SHP77 treated with DMSO at 0.1 percent for 48 hours (cell line): ENCODE results near the gene SPI1.

Source experiments
- DNase-seq: peaks from one replicate; lab custom pipeline; 2025; lab: John Stamatoyannopoulos, UW

Gene SPI1

GRCh38 chr11:47378010-47378835 lies at the start of gene SPI1:
SPI1 (minus strand) TSS chr11:47378547; CDS start chr11:47378353, 194 bp downstream.
- no peak for DNase-seq

DNA sequence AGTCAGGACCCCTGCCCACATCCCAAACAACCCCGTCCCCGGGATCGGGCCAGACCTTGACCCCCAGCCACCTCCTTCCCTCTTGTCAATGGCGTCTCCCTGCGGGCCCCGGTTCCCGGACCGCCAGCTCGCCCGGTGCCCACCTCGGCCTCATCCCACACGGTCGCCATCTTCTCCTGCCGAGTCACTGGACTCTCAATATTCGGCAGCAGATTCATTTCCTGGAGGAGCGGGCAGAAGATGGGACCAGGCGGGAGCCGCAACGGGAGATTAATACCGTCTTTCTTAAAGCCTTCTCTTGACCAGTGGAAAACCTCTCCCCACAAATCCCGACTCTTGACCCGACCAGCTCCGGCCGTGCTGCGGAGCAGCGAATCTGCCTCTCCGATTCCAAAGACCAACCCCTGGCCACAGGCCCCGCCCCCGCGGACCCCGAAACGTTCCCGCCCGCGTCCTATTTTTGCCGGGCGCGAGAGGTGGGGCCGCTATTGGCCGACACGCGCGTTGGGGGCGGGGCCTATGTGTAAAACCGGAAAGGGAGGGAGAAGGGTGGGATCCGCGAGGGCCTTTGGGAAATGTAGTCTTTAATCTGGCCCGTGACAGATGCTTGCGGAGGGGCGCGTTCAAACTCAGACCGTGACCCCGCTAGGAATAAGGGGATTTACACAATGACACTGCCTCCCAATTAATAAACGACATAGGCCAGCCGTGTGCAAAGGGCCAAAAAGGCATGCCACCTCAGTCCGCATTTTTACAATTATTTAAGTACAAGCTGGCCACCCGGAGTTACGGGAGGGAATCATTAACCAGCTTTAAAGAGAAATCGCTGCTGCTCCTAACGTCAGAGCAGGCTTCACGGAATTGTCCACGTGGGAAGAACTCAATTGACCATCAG lies 48.0 kb upstream of the SPI1 start, which contains the start of gene PSMC3:
Gene PSMC3 (minus strand): TSS at position 378 of the 895 bp plus-strand sequence. CDS start 160 bp downstream, at position 218.
- DNase-seq, result peak; percentile 92

DNA sequence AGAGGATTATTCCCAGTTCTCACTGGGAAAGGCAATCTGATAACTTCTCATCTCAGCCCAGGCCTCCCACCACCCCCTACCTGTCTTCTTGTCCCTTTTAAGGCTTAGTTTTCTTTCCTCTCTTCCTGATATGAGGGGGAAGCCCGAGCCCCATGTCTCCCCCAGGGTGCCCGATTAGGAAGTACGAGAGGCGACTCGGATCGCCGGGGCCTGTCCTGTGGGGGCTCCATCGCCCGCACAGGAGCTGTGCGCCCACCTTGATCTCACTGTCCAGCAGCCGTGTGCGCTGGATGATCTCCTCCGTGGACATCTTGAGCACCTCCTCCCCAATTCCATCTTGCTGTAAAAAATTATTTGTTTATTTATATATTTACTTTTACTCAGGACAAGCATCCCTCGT lies 47.3 kb upstream of the SPI1 start:
- no peak for DNase-seq

- no peak for DNase-seq
Observed at GRCh38 chr11:47418454-47419259, 40.3 kb upstream of the SPI1 start.

DNA sequence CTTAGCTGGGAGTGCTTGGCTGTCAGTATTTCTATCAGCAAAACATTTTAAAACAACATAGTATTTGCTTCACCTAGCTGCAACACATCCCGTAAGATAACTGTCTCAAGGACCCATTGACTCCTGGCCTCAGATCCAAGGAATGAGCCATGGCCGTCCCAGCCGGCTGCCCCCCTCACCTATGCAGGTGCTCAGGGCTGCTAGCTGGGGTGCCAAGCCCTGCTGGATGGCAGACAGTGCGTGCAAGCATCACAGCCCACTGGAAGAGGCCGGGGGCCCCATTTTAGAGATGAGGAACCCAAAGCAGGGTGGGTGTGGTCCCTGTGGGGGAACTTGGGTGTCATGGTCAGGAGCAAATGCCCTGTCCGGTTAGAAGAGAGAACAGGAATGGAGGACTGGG lies 39.4 kb upstream of the SPI1 start:
- DNase-seq, result no peak

DNA sequence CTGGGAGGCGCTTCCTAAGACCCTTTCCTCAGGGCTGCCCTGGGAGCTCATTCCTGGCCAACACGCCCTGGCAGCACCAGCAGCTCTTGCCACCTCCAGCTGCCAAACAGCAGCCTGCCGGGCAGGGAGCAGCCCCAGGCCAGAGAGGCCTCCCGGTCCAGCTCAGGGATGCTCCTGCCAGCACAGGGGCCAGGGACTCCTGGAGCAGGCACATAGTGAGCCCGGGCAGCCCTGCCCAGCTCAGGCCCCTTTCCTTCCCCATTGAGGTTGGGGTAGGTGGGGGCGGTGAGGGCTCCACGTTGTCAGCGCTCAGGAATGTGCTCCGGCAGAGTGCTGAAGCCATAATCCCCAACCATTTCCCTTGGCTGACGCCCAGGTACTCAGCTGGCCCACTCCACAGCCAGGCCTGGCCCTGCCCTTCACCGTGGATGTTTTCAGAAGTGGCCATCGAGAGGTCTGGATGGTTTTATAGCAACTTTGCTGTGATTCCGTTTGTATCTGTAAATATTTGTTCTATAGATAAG lies 37.7 kb upstream of the SPI1 start:
- no peak for DNase-seq

GRCh38 chr11:47415091-47415854 lies 36.9 kb upstream of the SPI1 start:
- no peak for DNase-seq

DNA sequence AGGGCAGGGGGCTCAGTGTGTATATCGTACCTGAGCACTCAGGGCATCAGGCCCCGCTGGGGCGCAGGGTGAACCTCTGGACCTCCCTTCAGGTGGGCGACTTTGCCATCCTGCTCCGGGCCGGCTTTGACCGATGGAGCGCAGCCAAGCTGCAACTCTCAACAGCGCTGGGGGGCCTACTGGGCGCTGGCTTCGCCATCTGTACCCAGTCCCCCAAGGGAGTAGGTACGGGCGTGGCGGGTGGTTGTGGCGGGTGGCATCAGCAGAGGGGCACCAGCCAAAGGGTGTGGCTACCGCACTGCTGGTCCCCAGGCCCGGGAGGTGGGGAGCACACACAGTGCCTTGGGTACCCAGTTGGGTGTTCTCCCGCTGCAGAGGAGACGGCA lies 36.3 kb upstream of the SPI1 start:
- DNase-seq, result no peak

- DNase-seq, result no peak
Observed at GRCh38 chr11:47413908-47414684, 35.7 kb upstream of the SPI1 start.

DNA sequence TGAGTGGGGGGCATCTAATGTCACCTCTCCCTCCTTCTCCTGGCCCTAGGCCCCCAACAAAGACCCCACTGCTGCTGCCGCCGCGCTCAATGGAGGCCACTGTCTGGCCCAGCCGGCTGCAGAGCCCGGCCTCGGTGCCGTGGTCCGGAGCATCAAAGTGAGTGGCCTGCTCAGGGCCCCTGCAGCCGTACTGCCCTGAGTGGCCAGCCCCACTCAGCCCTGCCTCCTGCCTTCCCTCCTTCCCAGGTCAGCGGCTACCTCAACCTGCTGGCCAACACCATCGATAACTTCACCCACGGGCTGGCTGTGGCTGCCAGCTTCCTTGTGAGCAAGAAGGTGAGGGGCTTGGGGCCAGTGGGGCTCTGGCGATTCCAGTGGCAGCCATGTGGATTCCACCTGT lies 35.0 kb upstream of the SPI1 start:
- no peak for DNase-seq

DNA sequence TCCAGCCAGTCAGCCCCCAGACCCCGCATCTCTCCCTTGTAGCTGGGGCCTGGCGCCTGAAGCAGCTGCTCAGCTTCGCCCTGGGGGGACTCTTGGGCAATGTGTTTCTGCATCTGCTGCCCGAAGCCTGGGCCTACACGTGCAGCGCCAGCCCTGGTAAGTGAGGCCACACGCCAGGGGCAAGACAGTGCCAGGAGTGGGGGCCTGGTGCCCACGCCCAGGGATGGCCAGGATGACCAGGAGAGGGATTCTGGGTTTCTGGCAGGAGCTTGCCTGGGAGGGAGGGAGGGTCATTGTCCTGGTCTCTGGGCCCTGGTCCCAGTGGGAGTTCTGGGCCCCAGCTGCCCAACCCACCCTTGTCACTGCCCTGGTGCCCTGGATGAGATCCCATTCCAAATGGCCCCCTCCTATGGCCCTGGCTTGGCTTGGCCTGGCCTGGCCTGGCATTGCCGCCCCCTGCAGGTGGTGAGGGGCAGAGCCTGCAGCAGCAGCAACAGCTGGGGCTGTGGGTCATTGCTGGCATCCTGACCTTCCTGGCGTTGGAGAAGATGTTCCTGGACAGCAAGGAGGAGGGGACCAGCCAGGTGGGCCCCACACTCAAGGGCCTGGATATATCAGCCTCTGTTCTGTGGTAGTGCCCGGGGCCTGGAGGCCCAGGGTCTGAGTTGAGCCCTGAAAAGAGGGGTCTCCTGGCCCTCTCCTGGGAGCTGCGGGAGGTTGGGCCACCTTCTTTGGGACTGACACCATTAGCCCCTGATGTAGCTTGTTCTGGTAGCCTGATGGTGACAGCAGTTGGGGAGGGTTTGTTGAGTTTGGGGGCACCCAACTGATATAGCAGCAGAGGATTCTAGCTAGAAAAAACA lies 33.8 kb upstream of the SPI1 start:
- DNase-seq, result no peak

- no peak for DNase-seq
Observed at GRCh38 chr11:47410370-47411264, 32.3 kb upstream of the SPI1 start.

GRCh38 chr11:47409440-47410369 lies 31.4 kb upstream of the SPI1 start:
- DNase-seq, result no peak

DNA sequence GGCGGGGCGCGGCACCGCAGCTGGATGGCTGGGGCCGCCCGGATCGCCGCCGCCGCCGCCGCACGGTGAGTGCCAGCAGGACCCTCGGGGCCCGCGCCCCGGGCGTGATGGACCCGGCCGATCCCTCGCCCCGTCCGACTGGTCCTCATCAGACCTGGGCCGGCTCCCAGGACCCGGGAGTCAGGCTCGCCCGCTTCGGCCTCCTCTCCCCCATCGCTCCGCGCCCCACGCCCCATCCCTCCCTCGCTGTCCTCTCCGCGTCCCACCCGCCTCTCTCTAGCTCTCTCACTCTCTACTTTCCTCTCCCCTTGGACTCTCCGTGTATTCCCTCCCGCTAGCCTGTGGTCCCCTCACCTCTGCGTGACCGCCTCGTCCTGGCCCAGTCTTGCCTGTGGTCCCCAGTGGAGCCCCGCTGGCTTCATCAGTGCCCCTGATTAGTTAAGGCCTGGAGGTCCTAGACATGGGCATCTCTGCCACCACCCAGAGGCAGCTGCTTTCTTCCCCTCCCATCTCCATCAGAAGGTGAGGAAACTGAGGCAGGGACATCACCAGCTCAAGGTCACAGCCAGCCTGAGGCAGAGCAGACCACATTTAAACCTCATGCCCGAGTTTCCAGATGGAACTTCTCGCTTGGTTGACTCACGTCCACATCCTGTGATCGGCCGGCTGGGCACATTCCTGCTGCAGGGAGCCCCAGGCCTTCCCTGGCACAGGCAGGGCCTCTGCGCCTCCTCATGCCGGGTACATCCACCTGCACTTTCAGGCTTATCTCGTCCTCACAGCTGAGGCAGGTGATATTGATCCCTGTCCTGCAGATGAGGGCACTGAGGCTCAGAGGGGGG lies 30.5 kb upstream of the SPI1 start:
- no peak for DNase-seq

DNA sequence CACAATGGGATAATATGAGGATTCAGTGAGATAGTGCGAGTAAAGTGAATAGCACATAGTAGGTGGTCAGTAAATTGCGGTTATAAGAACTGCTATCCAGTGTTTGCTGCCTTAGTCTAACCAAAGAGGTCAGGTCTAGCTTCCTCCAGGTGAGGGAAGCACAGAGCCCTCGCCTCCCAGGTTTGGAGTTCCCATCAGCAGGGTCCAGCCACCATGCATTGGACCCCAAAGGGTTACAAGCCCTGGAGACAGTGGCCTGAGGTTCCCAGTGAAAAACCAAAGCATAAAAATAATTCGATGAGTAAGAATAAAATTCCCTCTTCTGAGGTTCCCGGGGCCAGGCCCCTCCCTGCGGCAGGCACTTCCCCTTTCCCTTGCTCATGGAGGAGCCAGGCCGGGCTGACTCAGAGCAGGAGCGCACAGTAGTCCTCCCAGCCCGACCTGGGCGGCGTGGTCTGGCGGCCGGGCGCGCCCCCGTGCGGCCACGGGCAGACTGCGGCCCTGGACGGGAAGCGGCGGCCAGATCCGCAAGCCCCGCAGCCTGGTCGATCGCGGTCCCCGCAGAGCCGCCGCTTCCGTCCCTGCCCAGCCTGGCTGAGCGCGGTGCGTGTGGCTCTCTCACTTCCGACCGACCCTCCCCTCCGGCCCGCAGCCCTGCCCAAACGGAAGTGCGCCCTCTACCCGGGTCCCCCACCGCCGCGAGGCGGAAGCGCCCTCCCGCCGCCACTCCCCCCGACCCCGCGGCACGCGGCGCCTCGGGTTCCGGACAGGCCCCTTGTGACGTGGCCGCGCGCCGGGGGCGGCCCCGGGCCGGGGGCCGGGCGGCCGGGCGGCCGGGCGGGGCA lies 29.6 kb upstream of the SPI1 start, which contains the start of gene SLC39A13:
Gene SLC39A13 (plus strand): TSS at position 845 of the 845 bp plus-strand sequence. CDS start 1,505 bp downstream, outside the sequence.
- peak; percentile 85 for DNase-seq
